ENCODE data around the gene TMED1.

Gene TMED1

GRCh38 chr19:10829967-10830366 lies 6.0 kb downstream of the TMED1 start:
- DNase-seq (ENCODE audit: low read depth) = no peak
- H3K4me3 ChIP-seq (replicated peaks; ENCODE audit: low read depth, low read length) = no peak overlapping the region
- no peak for TF ChIP-seq CTCF (IDR thresholded peaks at IDR 0.05; ENCODE audit: low read length, missing control alignments)

- DNase-seq (ENCODE audit: low read depth) = no peak
- no peak overlapping the region for H3K4me3 ChIP-seq (replicated peaks; ENCODE audit: low read depth, low read length)
- peak; percentile 7 for TF ChIP-seq CTCF (IDR thresholded peaks at IDR 0.05; ENCODE audit: low read length, missing control alignments)
Observed at GRCh38 chr19:10828981-10829821, 6.8 kb downstream of the TMED1 start.

GRCh38 chr19:10826846-10827245 lies 9.2 kb downstream of the TMED1 start:
- DNase-seq (ENCODE audit: low read depth) = no peak
- H3K4me3 ChIP-seq (replicated peaks; ENCODE audit: low read depth, low read length) = no peak overlapping the region
- no peak for TF ChIP-seq CTCF (IDR thresholded peaks at IDR 0.05; ENCODE audit: low read length, missing control alignments)

GRCh38 chr19:10826231-10826630 lies 9.8 kb downstream of the TMED1 start:
- no peak for TF ChIP-seq CTCF (IDR thresholded peaks at IDR 0.05; ENCODE audit: low read length, missing control alignments)
- no peak for DNase-seq (ENCODE audit: low read depth)
- no peak overlapping the region for H3K4me3 ChIP-seq (replicated peaks; ENCODE audit: low read depth, low read length)

GRCh38 chr19:10823690-10824089 lies 12.3 kb downstream of the TMED1 start:
- no peak overlapping the region for H3K4me3 ChIP-seq (replicated peaks; ENCODE audit: low read depth, low read length)
- DNase-seq (ENCODE audit: low read depth) = no peak
- no peak for TF ChIP-seq CTCF (IDR thresholded peaks at IDR 0.05; ENCODE audit: low read length, missing control alignments)

GRCh38 chr19:10820173-10820572 lies 15.8 kb downstream of the TMED1 start:
- no peak for DNase-seq (ENCODE audit: low read depth)
- no peak overlapping the region for H3K4me3 ChIP-seq (replicated peaks; ENCODE audit: low read depth, low read length)
- peak; percentile 31 for TF ChIP-seq CTCF (IDR thresholded peaks at IDR 0.05; ENCODE audit: low read length, missing control alignments)
